ENCODE data around the gene ULK3.

DNA sequence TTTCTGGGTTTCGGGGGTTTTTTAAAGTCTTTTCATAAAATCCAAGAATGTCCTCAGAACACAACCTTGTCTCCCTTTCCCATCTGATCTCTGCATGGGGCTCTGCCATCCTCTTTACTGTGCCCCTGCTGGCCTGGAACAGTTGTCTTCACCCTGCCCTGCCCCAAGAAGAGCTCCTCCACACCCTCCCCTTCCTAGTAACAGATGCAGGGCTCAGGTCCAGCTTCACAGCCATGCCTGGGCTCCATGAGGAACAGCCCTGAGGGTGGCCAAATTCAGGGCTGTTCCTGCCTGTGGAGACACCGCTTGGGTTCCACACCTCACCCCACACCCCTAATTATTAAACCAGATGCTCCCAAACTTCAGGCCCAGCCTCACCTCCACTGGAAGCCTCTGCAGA lies 12.9 kb upstream of the ULK3 start:
- TF ChIP-seq, protein P1, sequence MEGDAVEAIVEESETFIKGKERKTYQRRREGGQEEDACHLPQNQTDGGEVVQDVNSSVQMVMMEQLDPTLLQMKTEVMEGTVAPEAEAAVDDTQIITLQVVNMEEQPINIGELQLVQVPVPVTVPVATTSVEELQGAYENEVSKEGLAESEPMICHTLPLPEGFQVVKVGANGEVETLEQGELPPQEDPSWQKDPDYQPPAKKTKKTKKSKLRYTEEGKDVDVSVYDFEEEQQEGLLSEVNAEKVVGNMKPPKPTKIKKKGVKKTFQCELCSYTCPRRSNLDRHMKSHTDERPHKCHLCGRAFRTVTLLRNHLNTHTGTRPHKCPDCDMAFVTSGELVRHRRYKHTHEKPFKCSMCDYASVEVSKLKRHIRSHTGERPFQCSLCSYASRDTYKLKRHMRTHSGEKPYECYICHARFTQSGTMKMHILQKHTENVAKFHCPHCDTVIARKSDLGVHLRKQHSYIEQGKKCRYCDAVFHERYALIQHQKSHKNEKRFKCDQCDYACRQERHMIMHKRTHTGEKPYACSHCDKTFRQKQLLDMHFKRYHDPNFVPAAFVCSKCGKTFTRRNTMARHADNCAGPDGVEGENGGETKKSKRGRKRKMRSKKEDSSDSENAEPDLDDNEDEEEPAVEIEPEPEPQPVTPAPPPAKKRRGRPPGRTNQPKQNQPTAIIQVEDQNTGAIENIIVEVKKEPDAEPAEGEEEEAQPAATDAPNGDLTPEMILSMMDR (IDR thresholded peaks at IDR 0.05), result no peak
- TF ChIP-seq, protein P2, sequence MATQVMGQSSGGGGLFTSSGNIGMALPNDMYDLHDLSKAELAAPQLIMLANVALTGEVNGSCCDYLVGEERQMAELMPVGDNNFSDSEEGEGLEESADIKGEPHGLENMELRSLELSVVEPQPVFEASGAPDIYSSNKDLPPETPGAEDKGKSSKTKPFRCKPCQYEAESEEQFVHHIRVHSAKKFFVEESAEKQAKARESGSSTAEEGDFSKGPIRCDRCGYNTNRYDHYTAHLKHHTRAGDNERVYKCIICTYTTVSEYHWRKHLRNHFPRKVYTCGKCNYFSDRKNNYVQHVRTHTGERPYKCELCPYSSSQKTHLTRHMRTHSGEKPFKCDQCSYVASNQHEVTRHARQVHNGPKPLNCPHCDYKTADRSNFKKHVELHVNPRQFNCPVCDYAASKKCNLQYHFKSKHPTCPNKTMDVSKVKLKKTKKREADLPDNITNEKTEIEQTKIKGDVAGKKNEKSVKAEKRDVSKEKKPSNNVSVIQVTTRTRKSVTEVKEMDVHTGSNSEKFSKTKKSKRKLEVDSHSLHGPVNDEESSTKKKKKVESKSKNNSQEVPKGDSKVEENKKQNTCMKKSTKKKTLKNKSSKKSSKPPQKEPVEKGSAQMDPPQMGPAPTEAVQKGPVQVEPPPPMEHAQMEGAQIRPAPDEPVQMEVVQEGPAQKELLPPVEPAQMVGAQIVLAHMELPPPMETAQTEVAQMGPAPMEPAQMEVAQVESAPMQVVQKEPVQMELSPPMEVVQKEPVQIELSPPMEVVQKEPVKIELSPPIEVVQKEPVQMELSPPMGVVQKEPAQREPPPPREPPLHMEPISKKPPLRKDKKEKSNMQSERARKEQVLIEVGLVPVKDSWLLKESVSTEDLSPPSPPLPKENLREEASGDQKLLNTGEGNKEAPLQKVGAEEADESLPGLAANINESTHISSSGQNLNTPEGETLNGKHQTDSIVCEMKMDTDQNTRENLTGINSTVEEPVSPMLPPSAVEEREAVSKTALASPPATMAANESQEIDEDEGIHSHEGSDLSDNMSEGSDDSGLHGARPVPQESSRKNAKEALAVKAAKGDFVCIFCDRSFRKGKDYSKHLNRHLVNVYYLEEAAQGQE (IDR thresholded peaks at IDR 0.05), result no peak
